Type B pancreatic cell (in vitro differentiated cells): ENCODE results near the gene CENPP. TPM values are rescaled to one million over a fixed set of nuclear protein-coding genes. Genes with fewer than 3 reads are reported as not detected.

ENCODE experiments used
- DNase-seq: peaks from one replicate; pipeline ENCODE4 v3.0.0; 2021; ENCODE audit warnings: mixed read lengths; ENCODE audit not compliant: unreplicated experiment; ENCODE audit errors: extremely low spot score
- H3K27ac Mint-ChIP-seq: 2 replicates; pipeline ENCODE4 v1.8.0; 2021; ENCODE audit warnings: mild to moderate bottlenecking, mixed read lengths
- H3K27me3 Mint-ChIP-seq: 2 replicates; pipeline ENCODE4 v1.8.0; 2021; ENCODE audit warnings: mixed read lengths
- H3K36me3 Mint-ChIP-seq: 2 replicates; pipeline ENCODE4 v1.8.0; 2021; ENCODE audit warnings: mixed read lengths
- H3K4me1 Mint-ChIP-seq: one replicate; pipeline ENCODE4 v1.8.0; 2021; ENCODE audit warnings: mixed read lengths; ENCODE audit not compliant: unreplicated experiment
- H3K4me3 Mint-ChIP-seq: 2 replicates; pipeline ENCODE4 v1.8.0; 2021; ENCODE audit warnings: mild to moderate bottlenecking, mixed read lengths
- H3K9me3 Mint-ChIP-seq: 2 replicates; pipeline ENCODE4 v1.8.0; 2021; ENCODE audit warnings: mixed read lengths
- CTCF ChIP-seq: fragments of 200-600 bp; sonication (generic); conservative IDR thresholded peaks from 2 replicates; pipeline ENCODE4 v1.5.0; 2021; ENCODE audit warnings: antibody characterized with exemption, mild to moderate bottlenecking
- total RNA-seq: library from RNA; stranded (reverse); gene quantifications from 2 replicates; pipeline ENCODE4 v1.2.1, GENCODE V29; 2021; ENCODE audit warnings: low replicate concordance

The CENPP gene
- total RNA-seq, 1 donor from 2014 or later, result 7.6 TPM

- Mint-ChIP-seq H3K4me1 (no peaks in the 10 kb centered on the region), H3K4me3 (no peak overlapping the region), H3K27ac (no peak overlapping the region), H3K9me3 (no peaks in the 10 kb centered on the region), H3K27me3 (no peaks in the 10 kb centered on the region), H3K36me3 (no peaks in the 10 kb centered on the region)
- no peak for TF ChIP-seq CTCF
- DNase-seq, result no peak
These were observed 66.9 kb downstream of the CENPP start for GRCh38 chr9:92392690-92393089.

- H3K4me1 Mint-ChIP-seq, result no peaks in the 10 kb centered on the region
- H3K27ac Mint-ChIP-seq, result no peak overlapping the region
- H3K4me3 Mint-ChIP-seq, result no peak overlapping the region
These were observed 67.9 kb downstream of the CENPP start for GRCh38 chr9:92393686-92394085.

GRCh38 chr9:92395617-92396016 is 69.9 kb downstream of the CENPP start:
- TF ChIP-seq CTCF, result no peak
- Mint-ChIP-seq H3K4me1 (no peaks in the 10 kb centered on the region), H3K9me3 (no peaks in the 10 kb centered on the region), H3K4me3 (no peak overlapping the region), H3K27me3 (no peaks in the 10 kb centered on the region), H3K27ac (no peak overlapping the region), H3K36me3 (no peaks in the 10 kb centered on the region)
- no peak for DNase-seq

More at GRCh38 chr9:92393686-92394085, 67.9 kb downstream of the CENPP start:
- H3K9me3 Mint-ChIP-seq, result no peaks in the 10 kb centered on the region
- DNase-seq, result no peak
- H3K36me3 Mint-ChIP-seq, result no peaks in the 10 kb centered on the region
- no peaks in the 10 kb centered on the region for H3K27me3 Mint-ChIP-seq
- no peak for TF ChIP-seq CTCF

GRCh38 chr9:92397853-92398252 is 72.1 kb downstream of the CENPP start:
- DNase-seq, result no peak
- Mint-ChIP-seq H3K4me1 (no peaks in the 10 kb centered on the region), H3K4me3 (no peak overlapping the region), H3K36me3 (no peaks in the 10 kb centered on the region), H3K27me3 (no peaks in the 10 kb centered on the region), H3K27ac (no peak overlapping the region), H3K9me3 (no peaks in the 10 kb centered on the region)
- TF ChIP-seq CTCF, result no peak

- no peaks in the 10 kb centered on the region for H3K36me3 Mint-ChIP-seq
- no peak overlapping the region for H3K4me3 Mint-ChIP-seq
These were observed 76.6 kb downstream of the CENPP start for GRCh38 chr9:92402360-92402759.

More at GRCh38 chr9:92402360-92402759, 76.6 kb downstream of the CENPP start:
- H3K9me3 Mint-ChIP-seq, result no peaks in the 10 kb centered on the region
- H3K27ac Mint-ChIP-seq, result no peak overlapping the region
- no peaks in the 10 kb centered on the region for H3K27me3 Mint-ChIP-seq
- no peak for TF ChIP-seq CTCF
- DNase-seq, result no peak
- peaks cover 5% of the 10 kb centered on the region for H3K4me1 Mint-ChIP-seq
